A673 (cell line): ENCODE results near the gene CTNNA3. TPM values are rescaled to one million over a fixed set of nuclear protein-coding genes. Genes with fewer than 3 reads are reported as not detected.

Source experiments
- BruUV-seq: library from RNA; stranded (reverse); fragments of 400-500 nt; replicated peaks from 2 replicates; lab custom pipeline; 2021; lab: Mats Ljungman, UMichigan
- CTCF ChIA-PET: fragments of 300-600 bp; sonication (Branson Sonifier 250); formaldehyde crosslinking; loops from one replicate; lab custom pipeline; 2022; ENCODE audit warnings: antibody characterized with exemption; lab: Charles Lee
- POLR2A ChIA-PET: fragments of 300-600 bp; sonication (Branson Sonifier 250); formaldehyde crosslinking; loops from one replicate; lab custom pipeline; 2022; ENCODE audit warnings: antibody characterized with exemption; ENCODE audit not compliant: low non-redundant PET; lab: Charles Lee
- DNase-seq: peaks from one replicate; pipeline ENCODE4 v3.0.0-alpha.2; 2015; ENCODE audit warnings: low spot score
- H3K27ac ChIP-seq: fragments of 200-600 bp; sonication (generic); 2 replicates; pipeline ENCODE4 v1.5.1; 2016; ENCODE audit warnings: mixed run types, low read depth, mild to moderate bottlenecking, mixed read lengths, antibody characterized with exemption, low read length; ENCODE audit not compliant: poor library complexity, severe bottlenecking
- H3K27me3 ChIP-seq: fragments of 200-600 bp; sonication (generic); replicated peaks from 2 replicates; pipeline ENCODE4 v1.6.1; 2017; ENCODE audit warnings: mixed run types, low read depth, mild to moderate bottlenecking, mixed read lengths, antibody characterized with exemption, low read length; ENCODE audit not compliant: insufficient read depth, poor library complexity
- H3K36me3 ChIP-seq: fragments of 200-600 bp; sonication (generic); 2 replicates; pipeline ENCODE4 v1.6.1; 2016; ENCODE audit warnings: mixed run types, mild to moderate bottlenecking, mixed read lengths, antibody characterized with exemption, low read length; ENCODE audit not compliant: insufficient read depth, poor library complexity, severe bottlenecking
- H3K4me1 ChIP-seq: fragments of 200-600 bp; sonication (generic); 2 replicates; pipeline ENCODE4 v1.6.1; 2017; ENCODE audit warnings: mixed run types, mild to moderate bottlenecking, mixed read lengths, antibody characterized with exemption, low read length; ENCODE audit not compliant: insufficient read depth, poor library complexity, severe bottlenecking
- H3K4me3 ChIP-seq: fragments of 200-600 bp; sonication (generic); 2 replicates; pipeline ENCODE4 v1.5.1; 2016; ENCODE audit warnings: low read depth, mixed run types, mild to moderate bottlenecking, mixed read lengths, low read length; ENCODE audit not compliant: poor library complexity, severe bottlenecking
- H3K9me3 ChIP-seq: fragments of 200-600 bp; sonication (generic); 2 replicates; pipeline ENCODE4 v1.6.1; 2016; ENCODE audit warnings: mixed run types, low read depth, mild to moderate bottlenecking, mixed read lengths, antibody characterized with exemption, low read length; ENCODE audit not compliant: poor library complexity, severe bottlenecking
- CTCF ChIP-seq: fragments of 300-800, 200-600 bp; sonication (generic); conservative IDR thresholded peaks from 2 replicates; pipeline ENCODE4 v1.5.1; 2017; ENCODE audit warnings: low read depth, mild to moderate bottlenecking, antibody characterized with exemption, low read length, moderate library complexity, mixed read lengths
- EZH2 ChIP-seq: fragments of 200-600 bp; sonication (generic); IDR thresholded peaks from 2 replicates; pipeline ENCODE4 v1.6.1; 2017; ENCODE audit warnings: borderline replicate concordance, low read depth, mild to moderate bottlenecking, mixed read lengths, antibody characterized with exemption, low read length; ENCODE audit not compliant: poor library complexity, severe bottlenecking
- intact Hi-C: fragments of 100-400 bp; cut with micrococcal nuclease; formaldehyde crosslinking; loops from one replicate; pipeline ENCODE4 v1.10.0; 2022; ENCODE audit not compliant: unreplicated experiment
- total RNA-seq: library from RNA; stranded (reverse); gene quantifications from 2 replicates; pipeline ENCODE4 v1.2.3, GENCODE V29; 2021

The CTNNA3 gene
- total RNA-seq, 1 experiment from 2014 or later, result not detected

GRCh38 chr10:66329147-66329546 lies 1366.8 kb downstream of the CTNNA3 start:
- Histone ChIP-seq H3K4me3 (no peak overlapping the region), H3K4me1 (no peaks in the 10 kb centered on the region), H3K27me3 (no peaks in the 10 kb centered on the region), H3K27ac (no peak overlapping the region), H3K9me3 (no peaks in the 10 kb centered on the region), H3K36me3 (no peaks in the 10 kb centered on the region)
- DNase-seq, result no peak
- BruUV-seq, result no TSS peak
- POLR2A ChIA-PET, result no interaction called here
- TF ChIP-seq EZH2, result no peak
- no peak for TF ChIP-seq CTCF
- intact Hi-C loops, result no loop called here
- CTCF ChIA-PET, result no interaction called here

GRCh38 chr10:66326876-66327275 lies 1369.1 kb downstream of the CTNNA3 start:
- TF ChIP-seq CTCF (no peak), EZH2 (no peak)
- no TSS peak for BruUV-seq
- H3K27me3 ChIP-seq, result no peaks in the 10 kb centered on the region
- intact Hi-C loops, result no loop called here
- H3K36me3 ChIP-seq, result no peaks in the 10 kb centered on the region
- no peak overlapping the region for H3K4me3 ChIP-seq
- H3K9me3 ChIP-seq, result no peaks in the 10 kb centered on the region
- no peak overlapping the region for H3K27ac ChIP-seq
- DNase-seq, result no peak
- ChIA-PET POLR2A (no interaction called here), CTCF (no interaction called here)
- no peaks in the 10 kb centered on the region for H3K4me1 ChIP-seq

GRCh38 chr10:66322777-66323176 lies 1373.2 kb downstream of the CTNNA3 start:
- intact Hi-C loops, result no loop called here
- no TSS peak for BruUV-seq
- CTCF ChIA-PET, result no interaction called here

More at GRCh38 chr10:66322777-66323176, 1373.2 kb downstream of the CTNNA3 start:
- TF ChIP-seq CTCF (no peak), EZH2 (no peak)
- no peak for DNase-seq
- POLR2A ChIA-PET, result no interaction called here
- no peaks in the 10 kb centered on the region for H3K27me3 ChIP-seq
- no peak overlapping the region for H3K27ac ChIP-seq
- no peaks in the 10 kb centered on the region for H3K9me3 ChIP-seq
- no peak overlapping the region for H3K4me3 ChIP-seq
- no peaks in the 10 kb centered on the region for H3K36me3 ChIP-seq
- H3K4me1 ChIP-seq, result no peaks in the 10 kb centered on the region
